Testis (tissue), 2 donors: ENCODE data around the gene SEC61A1.

Source experiments
- CTCF ChIP-seq, 3 experiments: fragments of 450-650 bp in 2 of 3; fragments of 200-600 bp in 1 of 3; sonication (generic) in 1 of 3; IDR thresholded peaks; one replicate each; pipeline ENCODE4 v1.5.1; 2016 to 2019; ENCODE audit warnings: antibody characterized with exemption in 3 of 3, mild to moderate bottlenecking in 2 of 3, moderate library complexity in 1 of 3
- POLR2A ChIP-seq: fragments of 450-650 bp; IDR thresholded peaks from one replicate; pipeline ENCODE4 v1.6.1; 2017; ENCODE audit warnings: antibody characterized with exemption, mild to moderate bottlenecking, moderate library complexity

- TF ChIP-seq CTCF (IDR thresholded peaks at IDR 0.05) (no peak), POLR2A (no peak)
Measured at GRCh38 chr3:128071771-128072453, 19.7 kb downstream of the SEC61A1 start.
